Measurements from ENCODE around the gene TSPOAP1.

DNA sequence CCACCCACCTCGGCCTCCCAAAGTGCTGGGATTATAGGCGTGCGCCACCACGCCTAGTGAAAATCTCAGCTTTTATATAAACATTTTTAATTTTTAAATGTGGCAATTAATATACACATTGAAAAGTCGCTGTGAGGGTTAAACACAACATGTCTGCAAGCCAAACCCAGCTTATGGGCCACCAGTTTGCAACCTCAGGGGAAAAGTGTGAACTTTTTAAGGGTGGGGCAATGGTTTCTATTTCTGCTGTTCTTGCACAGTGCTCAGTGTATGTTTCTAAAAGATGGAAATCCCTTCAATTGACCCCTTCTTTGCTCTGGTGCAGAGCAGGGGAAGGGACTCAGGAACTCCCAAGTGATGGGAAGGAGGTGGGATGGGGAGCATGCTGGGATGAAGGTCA lies 41.7 kb upstream of the TSPOAP1 start:
- TF ChIP-seq, protein P1, sequence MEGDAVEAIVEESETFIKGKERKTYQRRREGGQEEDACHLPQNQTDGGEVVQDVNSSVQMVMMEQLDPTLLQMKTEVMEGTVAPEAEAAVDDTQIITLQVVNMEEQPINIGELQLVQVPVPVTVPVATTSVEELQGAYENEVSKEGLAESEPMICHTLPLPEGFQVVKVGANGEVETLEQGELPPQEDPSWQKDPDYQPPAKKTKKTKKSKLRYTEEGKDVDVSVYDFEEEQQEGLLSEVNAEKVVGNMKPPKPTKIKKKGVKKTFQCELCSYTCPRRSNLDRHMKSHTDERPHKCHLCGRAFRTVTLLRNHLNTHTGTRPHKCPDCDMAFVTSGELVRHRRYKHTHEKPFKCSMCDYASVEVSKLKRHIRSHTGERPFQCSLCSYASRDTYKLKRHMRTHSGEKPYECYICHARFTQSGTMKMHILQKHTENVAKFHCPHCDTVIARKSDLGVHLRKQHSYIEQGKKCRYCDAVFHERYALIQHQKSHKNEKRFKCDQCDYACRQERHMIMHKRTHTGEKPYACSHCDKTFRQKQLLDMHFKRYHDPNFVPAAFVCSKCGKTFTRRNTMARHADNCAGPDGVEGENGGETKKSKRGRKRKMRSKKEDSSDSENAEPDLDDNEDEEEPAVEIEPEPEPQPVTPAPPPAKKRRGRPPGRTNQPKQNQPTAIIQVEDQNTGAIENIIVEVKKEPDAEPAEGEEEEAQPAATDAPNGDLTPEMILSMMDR (IDR thresholded peaks at IDR 0.05 in 4 of 5, conservative IDR thresholded peaks at IDR 0.05 in 1 of 5): no peak
- no peak for TF ChIP-seq POLR2A (IDR thresholded peaks at IDR 0.05)

Measured in gastrocnemius medialis (tissue), 4 donors.